Neural cell (in vitro differentiated cells): ENCODE results near the gene KCNJ12. TPM values are rescaled to one million over a fixed set of nuclear protein-coding genes. Genes with fewer than 3 reads are reported as not detected.
"Not testable (repeated sequence)": the region's sequence is repeated elsewhere in the genome, so short reads cannot be mapped to it uniquely, and the experiment has no call there.

Experiments
- H2AFZ ChIP-seq: fragments of 200-600, 300-800 bp; sonication (generic), shearing (Covaris generic); 2 replicates; pipeline ENCODE4 v1.6.0; 2014; ENCODE audit warnings: low read depth, mild to moderate bottlenecking, antibody characterized with exemption, low read length, moderate library complexity
- H3F3A ChIP-seq: fragments of 200-600 bp; shearing (Covaris generic); 2 replicates; pipeline ENCODE4 v1.6.1; 2016; ENCODE audit warnings: mild to moderate bottlenecking, moderate library complexity, mixed read lengths, antibody characterized with exemption, low read length; ENCODE audit not compliant: insufficient read depth, poor library complexity, severe bottlenecking
- H3K27ac ChIP-seq: fragments of 200-600, 300-800 bp; sonication (generic), shearing (Covaris generic); 2 replicates; pipeline ENCODE4 v1.5.1; 2014; ENCODE audit warnings: mild to moderate bottlenecking, low read length, moderate library complexity
- H3K27me3 ChIP-seq: fragments of 300-800, 200-600 bp; sonication (generic), shearing (Covaris generic); 2 replicates; pipeline ENCODE4 v1.6.0; 2014; ENCODE audit warnings: mild to moderate bottlenecking, low read depth, low read length, moderate library complexity; ENCODE audit not compliant: insufficient read depth
- H3K36me3 ChIP-seq: fragments of 300-800, 200-600 bp; sonication (generic), shearing (Covaris generic); 2 replicates; pipeline ENCODE4 v1.5.1; 2014; ENCODE audit warnings: mild to moderate bottlenecking, antibody characterized with exemption, low read length, moderate library complexity; ENCODE audit not compliant: insufficient read depth
- H3K4me2 ChIP-seq: fragments of 300-800, 200-600 bp; sonication (generic), shearing (Covaris generic); 2 replicates; pipeline ENCODE4 v1.6.0; 2014; ENCODE audit warnings: mild to moderate bottlenecking, low read length
- H3K4me3 ChIP-seq: fragments of 300-800, 200-600 bp; sonication (generic), shearing (Covaris generic); 2 replicates; pipeline ENCODE4 v1.5.1; 2014; ENCODE audit warnings: mild to moderate bottlenecking, low read length, moderate library complexity
- H3K79me2 ChIP-seq: fragments of 200-600 bp; shearing (Covaris generic); replicated peaks from 2 replicates; pipeline ENCODE4 v1.6.0; 2014; ENCODE audit warnings: mild to moderate bottlenecking, low read length, moderate library complexity; ENCODE audit not compliant: insufficient read depth
- H3K9ac ChIP-seq: fragments of 300-800, 200-600 bp; sonication (generic), shearing (Covaris generic); 2 replicates; pipeline ENCODE4 v1.6.1; 2016; ENCODE audit warnings: mild to moderate bottlenecking, low read length, mixed read lengths
- H3K9me2 ChIP-seq: fragments of 200-600 bp; shearing (Covaris generic); 2 replicates; pipeline ENCODE4 v1.6.1; 2016; ENCODE audit warnings: mild to moderate bottlenecking, low read length, mixed read lengths; ENCODE audit not compliant: insufficient read depth
- H3K9me3 ChIP-seq: fragments of 200-600, 300-800 bp; sonication (generic), shearing (Covaris generic); 2 replicates; pipeline ENCODE4 v1.6.1; 2016; ENCODE audit warnings: mild to moderate bottlenecking, mixed run types, low read length, moderate library complexity, mixed read lengths
- H4K20me1 ChIP-seq: fragments of 200-600 bp; shearing (Covaris generic); 2 replicates; pipeline ENCODE4 v1.6.1; 2016; ENCODE audit warnings: mild to moderate bottlenecking, mixed run types; ENCODE audit not compliant: insufficient read depth
- CTCF ChIP-seq: fragments of 450-650 bp; IDR thresholded peaks from 2 replicates; pipeline ENCODE4 v1.5.1; 2014; ENCODE audit warnings: antibody characterized with exemption, mild to moderate bottlenecking, moderate library complexity; ENCODE audit not compliant: poor library complexity, severe bottlenecking
- EP300 ChIP-seq: fragments of 450-650 bp; conservative IDR thresholded peaks from 2 replicates; pipeline ENCODE4 v1.6.1; 2014; ENCODE audit warnings: antibody characterized with exemption, mild to moderate bottlenecking, moderate library complexity; ENCODE audit not compliant: poor library complexity, severe bottlenecking
- EZH2 ChIP-seq: fragments of 200-600, 300-800 bp; shearing (Covaris generic), sonication (generic); IDR thresholded peaks from 2 replicates; pipeline ENCODE4 v1.6.1; 2014; ENCODE audit warnings: antibody characterized with exemption, low read length, borderline replicate concordance, mild to moderate bottlenecking; ENCODE audit not compliant: insufficient read depth, poor library complexity, severe bottlenecking
- MXI1 ChIP-seq: fragments of 450-650 bp; conservative IDR thresholded peaks from 2 replicates; pipeline ENCODE4 v1.6.1; 2014; ENCODE audit warnings: antibody characterized with exemption, mild to moderate bottlenecking; ENCODE audit not compliant: poor library complexity, severe bottlenecking
- POLR2AphosphoS5 ChIP-seq: IDR thresholded peaks from 2 replicates; pipeline ENCODE4 v1.6.1; 2012
- RAD21 ChIP-seq: fragments of 450-650 bp; conservative IDR thresholded peaks from 2 replicates; pipeline ENCODE4 v1.6.1; 2014; ENCODE audit warnings: antibody characterized with exemption, mild to moderate bottlenecking, moderate library complexity
- REST ChIP-seq: IDR thresholded peaks from 2 replicates; pipeline ENCODE4 v1.6.1; 2012; ENCODE audit warnings: borderline replicate concordance
- SMC3 ChIP-seq: fragments of 450-650 bp; conservative IDR thresholded peaks from 2 replicates; pipeline ENCODE4 v1.6.1; 2014; ENCODE audit warnings: antibody characterized with exemption, mild to moderate bottlenecking, moderate library complexity; ENCODE audit not compliant: poor library complexity
- TAF1 ChIP-seq: IDR thresholded peaks from 2 replicates; pipeline ENCODE4 v1.6.1; 2012; ENCODE audit warnings: low read depth
- polyA plus RNA-seq: library from polyadenylated mRNA; depleted of rRNA; stranded (reverse); fragments of >200 nt; gene quantifications from 2 replicates; pipeline ENCODE4 v1.2.3, GENCODE V29; 2014

The KCNJ12 gene
- polyA plus RNA-seq, 1 donor from 2014 or later = 1.3 TPM

- H3K79me2 ChIP-seq, H4K20me1 ChIP-seq, H3K36me3 ChIP-seq, H3K4me2 ChIP-seq, H3K27me3 ChIP-seq, H3K27ac ChIP-seq, H3K9me2 ChIP-seq, H3K4me3 ChIP-seq, H3K9ac ChIP-seq, H3K9me3 ChIP-seq, H3F3A ChIP-seq, H2AFZ ChIP-seq: not testable (repeated sequence)
- peak; percentile 40 for TF ChIP-seq CTCF
Measured at GRCh38 chr17:21449891-21450290, 73.7 kb downstream of the KCNJ12 start.

- Histone ChIP-seq H2AFZ (no peak overlapping the region), H3K27me3 (peaks cover 9% of the 10 kb centered on the region), H3F3A (no peaks in the 10 kb centered on the region), H4K20me1 (no peaks in the 10 kb centered on the region), H3K9me2 (no peaks in the 10 kb centered on the region), H3K4me2 (no peak overlapping the region), H3K36me3 (no peaks in the 10 kb centered on the region), H3K9me3 (no peaks in the 10 kb centered on the region), H3K27ac (no peak overlapping the region), H3K4me3 (peak overlapping the region; percentile 54), H3K9ac (no peak overlapping the region), H3K79me2 (no peaks in the 10 kb centered on the region)
- TF ChIP-seq MXI1 (no peak), EP300 (no peak), EZH2 (no peak), TAF1 (no peak), RAD21 (no peak), REST (no peak), CTCF (no peak), SMC3 (no peak), POLR2AphosphoS5 (no peak)
Measured at GRCh38 chr17:21451975-21452374, 75.8 kb downstream of the KCNJ12 start.
